Nephron (organoid): ENCODE data around the gene CSAG1.
"Not testable (repeated sequence)": the region's sequence is repeated elsewhere in the genome, so short reads cannot be mapped to it uniquely, and the experiment has no call there.

Source experiments
- H3K27ac Mint-ChIP-seq, 3 experiments: 2 replicates each; pipeline ENCODE4 v1.8.0; 2020; ENCODE audit warnings: mixed read lengths in 3 of 3, mild to moderate bottlenecking in 2 of 3, moderate library complexity in 1 of 3
- H3K27me3 Mint-ChIP-seq: 2 replicates; pipeline ENCODE4 v1.8.0; 2021; ENCODE audit warnings: low read depth, mild to moderate bottlenecking, moderate library complexity, mixed read lengths
- H3K36me3 Mint-ChIP-seq: 2 replicates; pipeline ENCODE4 v1.8.0; 2020; ENCODE audit warnings: low read depth, mixed read lengths
- H3K4me1 Mint-ChIP-seq: 2 replicates; pipeline ENCODE4 v1.8.0; 2020; ENCODE audit warnings: mixed read lengths
- H3K4me3 Mint-ChIP-seq, 3 experiments: 2 replicates each; pipeline ENCODE4 v1.8.0; 2020; ENCODE audit warnings: mild to moderate bottlenecking in 3 of 3, mixed read lengths in 3 of 3, moderate library complexity in 2 of 3
- H3K9me3 Mint-ChIP-seq: 2 replicates; pipeline ENCODE4 v1.8.0; 2020; ENCODE audit warnings: mixed read lengths
- TF ChIP-seq, protein P1 (sequence below), 3 experiments: fragments of 200-600 bp; sonication (generic); IDR thresholded peaks; one replicate each; pipeline ENCODE4 v1.5.0; 2021; ENCODE audit warnings: antibody characterized with exemption in 3 of 3; ENCODE audit not compliant: unreplicated experiment in 3 of 3

Gene CSAG1

DNA sequence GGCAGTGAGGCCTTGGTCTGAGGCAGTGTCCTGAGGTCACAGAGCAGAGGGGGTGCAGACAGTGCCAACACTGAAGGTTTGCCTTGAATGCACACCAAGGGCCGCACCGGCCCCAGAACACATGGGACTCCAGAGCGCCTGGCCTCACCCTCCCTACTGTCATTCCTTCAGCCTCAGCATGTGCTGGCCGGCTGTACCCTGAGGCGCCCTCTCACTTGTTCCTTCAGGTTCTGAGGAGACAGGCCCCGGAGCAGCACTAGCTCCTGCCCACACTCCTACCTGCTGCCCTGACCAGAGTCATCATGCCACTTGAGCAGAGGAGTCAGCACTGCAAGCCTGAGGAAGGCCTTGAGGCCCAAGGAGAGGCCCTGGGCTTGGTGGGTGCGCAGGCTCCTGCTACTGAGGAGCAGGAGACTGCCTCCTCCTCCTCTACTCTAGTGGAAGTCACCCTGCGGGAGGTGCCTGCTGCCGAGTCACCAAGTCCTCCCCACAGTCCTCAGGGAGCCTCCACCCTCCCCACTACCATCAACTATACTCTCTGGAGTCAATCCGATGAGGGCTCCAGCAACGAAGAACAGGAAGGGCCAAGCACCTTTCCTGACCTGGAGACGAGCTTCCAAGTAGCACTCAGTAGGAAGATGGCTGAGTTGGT lies 2.5 kb upstream of the CSAG1 start:
- Mint-ChIP-seq H3K9me3 (peaks cover 7% of the 10 kb centered on the region), H3K36me3 (no peaks in the 10 kb centered on the region), H3K4me1 (no peaks in the 10 kb centered on the region), H3K4me3 (no peak overlapping the region), H3K27ac (no peak overlapping the region), H3K27me3 (no peaks in the 10 kb centered on the region)
- TF ChIP-seq, protein P1, sequence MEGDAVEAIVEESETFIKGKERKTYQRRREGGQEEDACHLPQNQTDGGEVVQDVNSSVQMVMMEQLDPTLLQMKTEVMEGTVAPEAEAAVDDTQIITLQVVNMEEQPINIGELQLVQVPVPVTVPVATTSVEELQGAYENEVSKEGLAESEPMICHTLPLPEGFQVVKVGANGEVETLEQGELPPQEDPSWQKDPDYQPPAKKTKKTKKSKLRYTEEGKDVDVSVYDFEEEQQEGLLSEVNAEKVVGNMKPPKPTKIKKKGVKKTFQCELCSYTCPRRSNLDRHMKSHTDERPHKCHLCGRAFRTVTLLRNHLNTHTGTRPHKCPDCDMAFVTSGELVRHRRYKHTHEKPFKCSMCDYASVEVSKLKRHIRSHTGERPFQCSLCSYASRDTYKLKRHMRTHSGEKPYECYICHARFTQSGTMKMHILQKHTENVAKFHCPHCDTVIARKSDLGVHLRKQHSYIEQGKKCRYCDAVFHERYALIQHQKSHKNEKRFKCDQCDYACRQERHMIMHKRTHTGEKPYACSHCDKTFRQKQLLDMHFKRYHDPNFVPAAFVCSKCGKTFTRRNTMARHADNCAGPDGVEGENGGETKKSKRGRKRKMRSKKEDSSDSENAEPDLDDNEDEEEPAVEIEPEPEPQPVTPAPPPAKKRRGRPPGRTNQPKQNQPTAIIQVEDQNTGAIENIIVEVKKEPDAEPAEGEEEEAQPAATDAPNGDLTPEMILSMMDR (IDR thresholded peaks at IDR 0.05; ENCODE audit: unreplicated experiment in 3 of 3): no peak

DNA sequence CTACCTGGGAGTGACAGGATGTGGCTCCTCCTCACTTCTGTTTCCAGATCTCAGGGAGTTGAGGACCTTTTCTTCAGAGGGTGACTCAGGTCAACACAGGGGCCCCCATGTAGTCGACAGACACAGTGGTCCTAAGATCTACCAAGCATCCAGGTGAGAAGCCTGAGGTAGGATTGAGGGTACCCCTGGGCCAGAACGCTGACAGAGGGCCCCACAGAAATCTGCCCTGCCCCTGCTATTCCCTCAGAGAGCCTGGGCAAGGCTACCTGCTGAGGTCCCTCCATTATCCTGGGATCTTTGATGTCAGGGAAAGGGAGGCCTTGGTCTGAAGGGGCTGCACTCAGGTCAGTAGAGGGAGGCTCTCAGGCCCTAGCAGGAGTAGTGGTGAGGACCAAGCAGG lies 1.6 kb upstream of the CSAG1 start:
- H3K27me3 Mint-ChIP-seq: peaks cover 5% of the 10 kb centered on the region

DNA sequence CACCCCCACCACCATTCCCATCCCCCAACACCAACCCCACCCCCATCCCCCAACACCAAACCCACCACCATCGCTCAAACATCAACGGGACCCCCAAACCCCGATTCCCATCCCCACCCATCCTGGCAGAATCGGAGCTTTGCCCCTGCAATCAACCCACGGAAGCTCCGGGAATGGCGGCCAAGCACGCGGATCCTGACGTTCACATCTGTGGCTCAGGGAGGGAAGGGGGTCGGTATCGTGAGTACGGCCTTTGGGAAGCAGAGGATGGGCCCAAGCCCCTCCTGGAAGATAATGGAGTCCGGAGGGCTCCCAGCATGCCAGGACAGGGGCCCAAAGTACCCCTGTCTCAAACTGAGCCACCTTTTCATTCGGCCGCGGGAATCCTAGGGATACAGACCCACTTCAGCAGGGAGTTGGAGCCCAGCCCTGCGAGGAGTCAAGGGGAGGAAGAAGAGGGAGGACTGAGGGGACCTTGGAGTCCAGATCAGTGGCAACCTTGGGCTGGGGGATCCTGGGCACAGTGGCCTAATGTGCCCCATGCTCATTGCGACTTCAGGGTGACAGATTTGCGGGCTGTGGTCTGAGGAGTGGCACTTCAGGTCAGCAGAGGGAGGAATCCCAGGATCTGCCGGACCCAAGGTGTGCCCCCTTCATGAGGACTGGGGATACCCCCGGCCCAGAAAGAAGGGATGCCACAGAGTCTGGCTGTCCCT lies 780 bp upstream of the CSAG1 start:
- H3K36me3 Mint-ChIP-seq, H3K27me3 Mint-ChIP-seq, H3K27ac Mint-ChIP-seq, H3K4me1 Mint-ChIP-seq, H3K9me3 Mint-ChIP-seq, H3K4me3 Mint-ChIP-seq: not testable (repeated sequence)

More for the DNA sequence above, 1.6 kb upstream of the CSAG1 start:
- TF ChIP-seq, protein P1 (IDR thresholded peaks at IDR 0.05; ENCODE audit: unreplicated experiment in 3 of 3): no peak
- Mint-ChIP-seq H3K4me3 (no peak overlapping the region), H3K27ac (no peak overlapping the region), H3K9me3 (peaks cover 7% of the 10 kb centered on the region), H3K4me1 (no peaks in the 10 kb centered on the region), H3K36me3 (no peaks in the 10 kb centered on the region)

- Mint-ChIP-seq H3K4me3 (no peak overlapping the region), H3K27ac (no peak overlapping the region), H3K27me3 (peaks cover 3% of the 10 kb centered on the region), H3K36me3 (peaks cover 5% of the 10 kb centered on the region), H3K9me3 (peaks cover 13% of the 10 kb centered on the region), H3K4me1 (no peaks in the 10 kb centered on the region)
- TF ChIP-seq, protein P1 (IDR thresholded peaks at IDR 0.05; ENCODE audit: unreplicated experiment in 3 of 3): no peak
These were observed 8.1 kb downstream of the CSAG1 start for GRCh38 chrX:152725409-152725808.

DNA sequence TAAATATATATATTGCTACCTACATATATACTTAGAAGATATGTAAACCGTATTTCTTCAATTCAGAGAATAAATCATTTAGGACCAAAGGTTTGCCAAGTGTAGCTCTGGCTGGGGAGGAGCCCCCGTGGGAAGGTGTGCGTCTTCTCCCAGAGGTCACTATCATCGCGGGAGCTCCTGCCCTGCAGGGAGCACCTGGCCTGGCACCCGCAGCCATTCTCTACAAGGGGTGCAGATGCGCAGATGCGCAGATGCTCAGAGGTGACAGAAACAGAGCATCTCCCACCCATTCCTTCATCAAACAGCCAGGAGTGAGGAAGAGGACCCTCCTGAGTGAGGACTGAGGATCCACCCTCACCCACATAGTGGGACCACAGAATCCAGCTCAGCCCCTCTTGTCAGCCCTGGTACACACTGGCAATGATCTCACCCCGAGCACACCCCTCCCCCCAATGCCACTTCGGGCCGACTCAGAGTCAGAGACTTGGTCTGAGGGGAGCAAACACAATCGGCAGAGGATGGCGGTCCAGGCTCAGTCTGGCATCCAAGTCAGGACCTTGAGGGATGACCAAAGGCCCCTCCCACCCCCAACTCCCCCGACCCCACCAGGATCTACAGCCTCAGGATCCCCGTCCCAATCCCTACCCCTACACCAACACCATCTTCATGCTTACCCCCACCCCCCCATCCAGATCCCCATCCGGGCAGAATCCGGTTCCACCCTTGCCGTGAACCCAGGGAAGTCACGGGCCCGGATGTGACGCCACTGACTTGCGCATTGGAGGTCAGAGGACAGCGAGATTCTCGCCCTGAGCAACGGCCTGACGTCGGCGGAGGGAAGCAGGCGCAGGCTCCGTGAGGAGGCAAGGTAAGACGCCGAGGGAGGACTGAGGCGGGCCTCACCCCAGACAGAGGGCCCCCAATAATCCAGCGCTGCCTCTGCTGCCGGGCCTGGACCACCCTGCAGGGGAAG lies 19.4 kb downstream of the CSAG1 start, which contains the start of gene MAGEA2B:
MAGEA2B (plus strand) TSS at position 814 of the 973 bp plus-strand sequence. CDS start 2,479 bp downstream, outside the sequence.
- H3K4me3 Mint-ChIP-seq, H3K9me3 Mint-ChIP-seq: not testable (repeated sequence)

GRCh38 chrX:152713195-152713594 lies 20.3 kb downstream of the CSAG1 start:
- not testable (repeated sequence) for H3K27ac Mint-ChIP-seq, H3K9me3 Mint-ChIP-seq

More for the DNA sequence above, 19.4 kb downstream of the CSAG1 start, which contains the start of gene MAGEA2B:
- H3K27me3 Mint-ChIP-seq, H3K27ac Mint-ChIP-seq, H3K36me3 Mint-ChIP-seq, H3K4me1 Mint-ChIP-seq: not testable (repeated sequence)

GRCh38 chrX:152709173-152709572 lies 24.3 kb downstream of the CSAG1 start, which contains the start of gene CSAG2:
Gene CSAG2, minus strand, starts transcription at chrX:152709273. Its CDS starts 161 bp downstream, at chrX:152709112.
- not testable (repeated sequence) for H3K9me3 Mint-ChIP-seq, H3K4me3 Mint-ChIP-seq, H3K4me1 Mint-ChIP-seq, H3K27me3 Mint-ChIP-seq, H3K27ac Mint-ChIP-seq, H3K36me3 Mint-ChIP-seq

More at GRCh38 chrX:152713195-152713594, 20.3 kb downstream of the CSAG1 start:
- H3K27me3 Mint-ChIP-seq, H3K36me3 Mint-ChIP-seq, H3K4me3 Mint-ChIP-seq, H3K4me1 Mint-ChIP-seq: not testable (repeated sequence)

GRCh38 chrX:152706500-152706899 lies 27.0 kb downstream of the CSAG1 start:
- not testable (repeated sequence) for H3K27me3 Mint-ChIP-seq, H3K27ac Mint-ChIP-seq, H3K4me1 Mint-ChIP-seq, H3K36me3 Mint-ChIP-seq, H3K4me3 Mint-ChIP-seq, H3K9me3 Mint-ChIP-seq

GRCh38 chrX:152700390-152700789 lies 33.1 kb downstream of the CSAG1 start:
- not testable (repeated sequence) for H3K27me3 Mint-ChIP-seq, H3K4me1 Mint-ChIP-seq, H3K36me3 Mint-ChIP-seq, H3K9me3 Mint-ChIP-seq, H3K4me3 Mint-ChIP-seq, H3K27ac Mint-ChIP-seq

DNA sequence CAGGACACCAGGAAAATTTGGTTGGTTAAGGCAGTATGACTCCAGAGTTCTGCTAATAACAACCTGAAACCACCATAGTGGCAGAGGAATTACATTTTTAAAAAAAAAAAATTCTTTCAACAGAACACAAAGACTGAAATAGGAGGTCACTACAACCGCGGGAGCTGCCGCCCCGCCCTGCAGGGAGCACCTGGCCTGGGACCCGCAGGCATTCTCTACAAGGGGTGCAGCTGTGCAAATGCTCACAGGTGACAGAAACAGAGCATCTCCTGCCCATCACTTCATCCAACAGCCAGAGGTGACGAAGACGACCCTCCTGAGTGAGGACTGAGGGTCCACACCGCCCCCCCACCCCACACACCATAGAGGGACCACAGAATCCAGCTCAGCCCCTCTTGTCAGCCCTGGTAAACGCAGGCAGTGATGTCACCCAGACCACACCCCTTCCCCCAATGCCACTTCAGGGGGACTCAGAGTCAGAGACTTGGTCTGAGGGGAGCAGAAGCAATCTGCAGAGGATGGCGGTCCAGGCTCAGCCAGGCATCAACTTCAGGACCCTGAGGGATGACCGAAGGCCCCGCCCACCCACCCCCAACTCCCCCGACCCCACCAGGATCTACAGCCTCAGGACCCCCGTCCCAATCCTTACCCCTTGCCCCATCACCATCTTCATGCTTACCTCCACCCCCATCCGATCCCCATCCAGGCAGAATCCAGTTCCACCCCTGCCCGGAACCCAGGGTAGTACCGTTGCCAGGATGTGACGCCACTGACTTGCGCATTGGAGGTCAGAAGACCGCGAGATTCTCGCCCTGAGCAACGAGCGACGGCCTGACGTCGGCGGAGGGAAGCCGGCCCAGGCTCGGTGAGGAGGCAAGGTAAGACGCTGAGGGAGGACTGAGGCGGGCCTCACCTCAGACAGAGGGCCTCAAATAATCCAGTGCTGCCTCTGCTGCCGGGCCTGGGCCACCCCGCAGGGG lies 35.3 kb downstream of the CSAG1 start, which contains the start of gene MAGEA3:
MAGEA3 (plus strand) TSS at position 843 of the 980 bp plus-strand sequence. CDS start 2,039 bp downstream, outside the sequence.
- not testable (repeated sequence) for H3K27ac Mint-ChIP-seq, H3K4me1 Mint-ChIP-seq, H3K36me3 Mint-ChIP-seq, H3K9me3 Mint-ChIP-seq, H3K27me3 Mint-ChIP-seq, H3K4me3 Mint-ChIP-seq
